Activated T-cell treated with anti-CD3 and anti-CD28 coated beads, Interleukin-2, amount 50 U/mL, for 72 hours (primary cell): ENCODE results near the gene OGFOD3. TPM values are rescaled to one million over a fixed set of nuclear protein-coding genes. Genes with fewer than 3 reads are reported as not detected.
A peak's percentile ranks its signal among the peaks of the same experiment; 100 is the strongest.

ENCODE experiments used
- ATAC-seq, 2 donors: fragments of 150-1000 bp; cut with Tn5 transposase; replicated peaks in 1 of 2; 2 replicates each; pipeline ENCODE4 v1.10.0; 2021; ENCODE audit warnings: moderate library complexity in 2 of 2, mild to moderate bottlenecking in 1 of 2
- DNase-seq, 2 donors: peaks; one replicate each; pipeline ENCODE4 v3.0.0; 2021 to 2022; ENCODE audit warnings: mixed read lengths in 1 of 2
- H3K27ac Mint-ChIP-seq: one replicate; pipeline ENCODE4 v1.8.0; 2022; ENCODE audit warnings: mild to moderate bottlenecking, moderate library complexity, mixed read lengths
- H3K27me3 Mint-ChIP-seq: one replicate; pipeline ENCODE4 v1.8.0; 2022; ENCODE audit warnings: low read depth, mixed read lengths
- H3K36me3 Mint-ChIP-seq, 2 donors: one replicate each; pipeline ENCODE4 v1.8.0; 2022; ENCODE audit warnings: mixed read lengths in 2 of 2, mild to moderate bottlenecking in 1 of 2; ENCODE audit not compliant: insufficient read depth in 2 of 2
- H3K4me1 Mint-ChIP-seq: one replicate; pipeline ENCODE4 v1.8.0; 2022; ENCODE audit warnings: low read depth, mixed read lengths
- H3K4me3 Mint-ChIP-seq, 2 donors: one replicate each; pipeline ENCODE4 v1.8.0; 2022; ENCODE audit warnings: mild to moderate bottlenecking in 2 of 2, mixed read lengths in 2 of 2, moderate library complexity in 2 of 2
- H3K9me3 Mint-ChIP-seq, 2 donors: one replicate each; pipeline ENCODE4 v1.8.0; 2022; ENCODE audit warnings: mixed read lengths in 2 of 2
- total RNA-seq, 2 donors: library from RNA; stranded (reverse); gene quantifications; one replicate each; pipeline ENCODE4 v1.2.3, GENCODE V29; 2022

Gene OGFOD3
- total RNA-seq, 2 donors from 2014 or later, result 17.2 to 17.7 TPM

- Mint-ChIP-seq H3K27ac (no peak overlapping the region), H3K9me3 (no peaks in the 10 kb centered on the region), H3K36me3 (peaks cover 4 to 7% of the 10 kb centered on the region in 2 donors), H3K4me1 (peaks cover 23% of the 10 kb centered on the region), H3K27me3 (no peaks in the 10 kb centered on the region), H3K4me3 (no peak overlapping the region)
- DNase-seq (no peak), ATAC-seq (no peak)
Observed at GRCh38 chr17:82443465-82444283, 25.3 kb upstream of the OGFOD3 start.

GRCh38 chr17:82442643-82443464, 24.5 kb upstream of the OGFOD3 start:
- Mint-ChIP-seq H3K27ac (no peak overlapping the region), H3K36me3 (peaks cover 3 to 7% of the 10 kb centered on the region in 2 donors), H3K9me3 (no peaks in the 10 kb centered on the region), H3K4me1 (peaks cover 23% of the 10 kb centered on the region), H3K4me3 (no peak overlapping the region), H3K27me3 (no peaks in the 10 kb centered on the region)
- DNase-seq (no peak), ATAC-seq (no peak)

- no peak for DNase-seq
Observed at GRCh38 chr17:82441691-82442487, 23.5 kb upstream of the OGFOD3 start.

GRCh38 chr17:82440991-82441627, 22.7 kb upstream of the OGFOD3 start:
- Mint-ChIP-seq H3K4me3 (no peak overlapping the region), H3K27me3 (no peaks in the 10 kb centered on the region), H3K9me3 (no peaks in the 10 kb centered on the region), H3K4me1 (peaks cover 12% of the 10 kb centered on the region), H3K27ac (peak overlapping the region; percentile 81), H3K36me3 (peaks cover 0 to 1% of the 10 kb centered on the region in 2 donors)
- DNase-seq (no peak), ATAC-seq (no peak)

More at GRCh38 chr17:82441691-82442487, 23.5 kb upstream of the OGFOD3 start:
- Mint-ChIP-seq H3K4me1 (peaks cover 20% of the 10 kb centered on the region), H3K27ac (peak overlapping the region; percentile 81), H3K4me3 (no peak overlapping the region), H3K9me3 (no peaks in the 10 kb centered on the region), H3K27me3 (no peaks in the 10 kb centered on the region), H3K36me3 (peaks cover 0 to 5% of the 10 kb centered on the region in 2 donors)
- ATAC-seq, result no peak

- Mint-ChIP-seq H3K27ac (no peak overlapping the region), H3K27me3 (no peaks in the 10 kb centered on the region), H3K4me3 (no peak overlapping the region), H3K9me3 (no peaks in the 10 kb centered on the region), H3K4me1 (peaks cover 7% of the 10 kb centered on the region), H3K36me3 (no peaks in the 10 kb centered on the region)
- ATAC-seq, result no peak
- DNase-seq, result no peak
Observed at GRCh38 chr17:82440469-82440981, 22.1 kb upstream of the OGFOD3 start.

- H3K36me3 Mint-ChIP-seq, result no peaks in the 10 kb centered on the region
- no peak overlapping the region for H3K4me3 Mint-ChIP-seq
- no peak overlapping the region for H3K27ac Mint-ChIP-seq
- peaks cover 7% of the 10 kb centered on the region for H3K4me1 Mint-ChIP-seq
- no peak for ATAC-seq
- no peaks in the 10 kb centered on the region for H3K9me3 Mint-ChIP-seq
- DNase-seq, result no peak
- no peaks in the 10 kb centered on the region for H3K27me3 Mint-ChIP-seq
Observed at GRCh38 chr17:82439829-82440365, 21.5 kb upstream of the OGFOD3 start.

GRCh38 chr17:82439194-82439828, 20.9 kb upstream of the OGFOD3 start:
- DNase-seq (no peak), ATAC-seq (no peak)
- H3K4me1 Mint-ChIP-seq, result peaks cover 12% of the 10 kb centered on the region
- H3K27me3 Mint-ChIP-seq, result no peaks in the 10 kb centered on the region
- H3K27ac Mint-ChIP-seq, result no peak overlapping the region
- H3K4me3 Mint-ChIP-seq, result no peak overlapping the region
- H3K9me3 Mint-ChIP-seq, result no peaks in the 10 kb centered on the region
- no peaks in the 10 kb centered on the region for H3K36me3 Mint-ChIP-seq

GRCh38 chr17:82438401-82439193, 20.2 kb upstream of the OGFOD3 start:
- no peak overlapping the region for H3K4me3 Mint-ChIP-seq
- H3K36me3 Mint-ChIP-seq, result no peaks in the 10 kb centered on the region
- H3K9me3 Mint-ChIP-seq, result no peaks in the 10 kb centered on the region
- ATAC-seq (no peak), DNase-seq (no peak)
- no peak overlapping the region for H3K27ac Mint-ChIP-seq
- H3K4me1 Mint-ChIP-seq, result peaks cover 16% of the 10 kb centered on the region
- no peaks in the 10 kb centered on the region for H3K27me3 Mint-ChIP-seq

- Mint-ChIP-seq H3K27me3 (no peaks in the 10 kb centered on the region), H3K9me3 (no peaks in the 10 kb centered on the region), H3K4me1 (peaks cover 10% of the 10 kb centered on the region), H3K27ac (no peak overlapping the region), H3K4me3 (no peak overlapping the region), H3K36me3 (no peaks in the 10 kb centered on the region)
- no peak for DNase-seq
- ATAC-seq, result no peak
Observed at GRCh38 chr17:82437325-82437668, 18.9 kb upstream of the OGFOD3 start.

- H3K27me3 Mint-ChIP-seq, result no peaks in the 10 kb centered on the region
- no peaks in the 10 kb centered on the region for H3K9me3 Mint-ChIP-seq
- DNase-seq (no peak), ATAC-seq (peak in 1 of 2 donors; percentile 9)
- peaks cover 10% of the 10 kb centered on the region for H3K4me1 Mint-ChIP-seq
- no peak overlapping the region for H3K4me3 Mint-ChIP-seq
- H3K36me3 Mint-ChIP-seq, result no peaks in the 10 kb centered on the region
- no peak overlapping the region for H3K27ac Mint-ChIP-seq
Observed at GRCh38 chr17:82436601-82437324, 18.4 kb upstream of the OGFOD3 start.
